H1 (cell line): Measurements from ENCODE around the gene PIAS2. TPM values are rescaled to one million over a fixed set of nuclear protein-coding genes. Genes with fewer than 3 reads are reported as not detected.

Experiments used
- CTCF ChIA-PET: fragments of 300-600 bp; sonication (Branson Sonifier 250); formaldehyde crosslinking; loops from one replicate; lab custom pipeline; 2021; ENCODE audit not compliant: partially characterized antibody; lab: Charles Lee
- POLR2A ChIA-PET: fragments of 300-600 bp; sonication (Branson Sonifier 250); formaldehyde crosslinking; loops from one replicate; lab custom pipeline; 2021; ENCODE audit warnings: inconsistent platforms; ENCODE audit not compliant: partially characterized antibody; lab: Charles Lee
- DNase-seq, 2 experiments: peaks; one replicate each; pipeline versions ENCODE4 v3.0.0 to v3.0.0-alpha.2; 2010 to 2022; ENCODE audit warnings: low spot score in 2 of 2, low read depth in 1 of 2, mixed read lengths in 1 of 2
- FAIRE-seq: peaks from 2 replicates; lab custom pipeline; 2011; peaks lifted over from hg19 to GRCh38; lab: Jason Lieb, UNC
- H2AFZ ChIP-seq: 2 replicates; pipeline ENCODE4 v1.8.1; 2012; ENCODE audit warnings: low read length, inconsistent platforms
- H2AK5ac ChIP-seq: 2 replicates; pipeline ENCODE4 v1.6.1; 2013; ENCODE audit warnings: low read depth, low read length
- H2BK120ac ChIP-seq: replicated peaks from 2 replicates; pipeline ENCODE3; 2013; ENCODE audit warnings: low read depth, low read length, inconsistent platforms
- H2BK12ac ChIP-seq: 2 replicates; pipeline ENCODE4 v1.6.1; 2013; ENCODE audit warnings: low read depth, low read length
- H2BK15ac ChIP-seq: 2 replicates; pipeline ENCODE4 v1.6.1; 2013; ENCODE audit warnings: low read length
- H2BK20ac ChIP-seq: 2 replicates; pipeline ENCODE4 v1.6.1; 2013; ENCODE audit warnings: low read length
- H2BK5ac ChIP-seq: 2 replicates; pipeline ENCODE4 v1.6.1; 2013; ENCODE audit warnings: low read depth, low read length
- H3K14ac ChIP-seq: 2 replicates; pipeline ENCODE4 v1.6.1; 2013; ENCODE audit warnings: inconsistent platforms; ENCODE audit not compliant: insufficient read length
- H3K18ac ChIP-seq: 2 replicates; pipeline ENCODE4 v1.6.1; 2013; ENCODE audit warnings: low read length; ENCODE audit errors: extremely low read depth
- H3K23ac ChIP-seq: 2 replicates; pipeline ENCODE4 v1.6.1; 2013; ENCODE audit warnings: inconsistent platforms; ENCODE audit not compliant: insufficient read length
- H3K23me2 ChIP-seq: 2 replicates; pipeline ENCODE4 v1.6.1; 2013; ENCODE audit warnings: low read depth, low read length
- H3K27ac ChIP-seq: 2 replicates; pipeline ENCODE4 v1.6.1; 2011; ENCODE audit warnings: low read depth, low read length, inconsistent platforms
- H3K27me3 ChIP-seq, 4 experiments: replicated peaks in 1 of 4; 1 replicate in 1 of 4; 2 replicates in 3 of 4; pipeline versions ENCODE4 v1.6.1 to v1.8.1; 2011 to 2013; ENCODE audit warnings: low read length in 3 of 4, mild to moderate bottlenecking in 3 of 4, inconsistent platforms in 2 of 4, mixed read lengths in 2 of 4, moderate library complexity in 1 of 4; ENCODE audit not compliant: control insufficient read depth in 3 of 4, insufficient read depth in 3 of 4; ENCODE audit errors: extremely low read depth in 1 of 4
- H3K36me3 ChIP-seq, 4 experiments: 2 replicates each; pipeline versions ENCODE4 v1.6.1 to v1.8.1; 2011 to 2013; ENCODE audit warnings: mild to moderate bottlenecking in 4 of 4, low read length in 3 of 4, moderate library complexity in 2 of 4, control low read depth in 1 of 4, inconsistent platforms in 1 of 4; ENCODE audit not compliant: insufficient read depth in 4 of 4, control insufficient read depth in 2 of 4
- H3K4ac ChIP-seq: replicated peaks from 2 replicates; pipeline ENCODE3; 2013; ENCODE audit warnings: low read length, low read depth, mixed read lengths, inconsistent platforms; ENCODE audit not compliant: insufficient read length
- H3K4me1 ChIP-seq, 4 experiments: replicated peaks in 1 of 4; 1 replicate in 1 of 4; 2 replicates in 3 of 4; pipeline versions ENCODE4 v1.6.1 to v1.8.1; 2011 to 2013; ENCODE audit warnings: low read length in 3 of 4, inconsistent platforms in 2 of 4, mixed read lengths in 1 of 4; ENCODE audit not compliant: insufficient read depth in 4 of 4, control insufficient read depth in 3 of 4
- H3K4me2 ChIP-seq, 2 experiments: 2 replicates each; pipeline versions ENCODE4 v1.6.1 to v1.8.1; 2011 to 2013; ENCODE audit warnings: low read depth in 2 of 2, low read length in 2 of 2, control low read depth in 1 of 2, inconsistent platforms in 1 of 2, mild to moderate bottlenecking in 1 of 2; ENCODE audit not compliant: insufficient read depth in 1 of 2
- H3K4me3 ChIP-seq, 4 experiments: fragments of 200-600, 300-600 bp in 1 of 4; sonication (generic), shearing (Covaris generic), sonication (Bioruptor Twin) in 1 of 4; 2 replicates each; pipeline versions ENCODE4 v1.5.1 to v1.8.1; 2011 to 2016; ENCODE audit warnings: low read length in 4 of 4, low read depth in 3 of 4, control low read depth in 2 of 4, inconsistent platforms in 2 of 4, mild to moderate bottlenecking in 2 of 4, mixed read lengths in 1 of 4, moderate library complexity in 1 of 4; ENCODE audit not compliant: insufficient read depth in 2 of 4; ENCODE audit errors: extremely low read depth in 1 of 4
- H3K56ac ChIP-seq: replicated peaks from 2 replicates; pipeline ENCODE3; 2013; ENCODE audit warnings: low read depth, mild to moderate bottlenecking, mixed read lengths, low read length, inconsistent platforms; ENCODE audit not compliant: insufficient read length
- H3K79me1 ChIP-seq: 2 replicates; pipeline ENCODE4 v1.6.1; 2013; ENCODE audit warnings: low read depth, low read length, control low read depth
- H3K79me2 ChIP-seq, 2 experiments: 2 replicates each; pipeline versions ENCODE4 v1.6.1 to v1.8.1; 2012 to 2013; ENCODE audit warnings: low read length in 2 of 2, mild to moderate bottlenecking in 2 of 2, inconsistent platforms in 1 of 2; ENCODE audit not compliant: insufficient read depth in 2 of 2, control insufficient read depth in 1 of 2
- H3K9ac ChIP-seq, 4 experiments: replicated peaks in 1 of 4; 1 replicate in 1 of 4; 2 replicates in 3 of 4; pipeline versions ENCODE4 v1.6.1 to v1.8.1; 2011 to 2013; ENCODE audit warnings: low read depth in 3 of 4, low read length in 3 of 4, control low read depth in 2 of 4, mild to moderate bottlenecking in 2 of 4, moderate library complexity in 2 of 4, inconsistent platforms in 1 of 4; ENCODE audit errors: extremely low read depth in 1 of 4
- H3K9me3 ChIP-seq, 2 experiments: 2 replicates each; pipeline versions ENCODE4 v1.6.1 to v1.8.1; 2012 to 2013; ENCODE audit warnings: mild to moderate bottlenecking in 2 of 2, moderate library complexity in 2 of 2, control low read depth in 1 of 2, inconsistent platforms in 1 of 2, low read depth in 1 of 2, low read length in 1 of 2, mixed read lengths in 1 of 2; ENCODE audit not compliant: insufficient read depth in 2 of 2
- H4K20me1 ChIP-seq, 2 experiments: replicated peaks in 1 of 2; 2 replicates each; pipeline versions ENCODE3 to v1.8.1; 2011 to 2013; ENCODE audit warnings: inconsistent platforms in 2 of 2, low read length in 2 of 2, mild to moderate bottlenecking in 1 of 2; ENCODE audit not compliant: insufficient read depth in 2 of 2, control insufficient read depth in 1 of 2
- H4K5ac ChIP-seq: 2 replicates; pipeline ENCODE4 v1.6.1; 2013; ENCODE audit warnings: low read length, low read depth, mixed read lengths, inconsistent platforms; ENCODE audit not compliant: insufficient read length
- H4K8ac ChIP-seq: 2 replicates; pipeline ENCODE4 v1.8.0; 2013; ENCODE audit warnings: mild to moderate bottlenecking, moderate library complexity, low read length, inconsistent platforms; ENCODE audit not compliant: insufficient read depth; ENCODE audit errors: extremely low read depth
- H4K91ac ChIP-seq: replicated peaks from 2 replicates; pipeline ENCODE3; 2013; ENCODE audit warnings: low read length, mixed read lengths, inconsistent platforms; ENCODE audit not compliant: insufficient read length
- CBX5 ChIP-seq: fragments of 300-800, 300-1000 bp; sonication (generic); IDR thresholded peaks from 2 replicates; pipeline ENCODE4 v1.7.1; 2016; ENCODE audit warnings: antibody characterized with exemption, low read length, low read depth
- CBX8 ChIP-seq: fragments of 300-800, 300-1000 bp; sonication (generic); IDR thresholded peaks from 2 replicates; pipeline ENCODE4 v1.7.1; 2016; ENCODE audit warnings: low read depth, low read length, borderline replicate concordance
- CHD2 ChIP-seq: IDR thresholded peaks from 2 replicates; pipeline ENCODE4 v1.6.1; 2012; ENCODE audit warnings: low read length, improper control_type of control experiment
- EP300 ChIP-seq, 2 experiments: IDR thresholded peaks; 1 replicate in 1 of 2; 2 replicates in 1 of 2; pipeline ENCODE4 v1.6.1; 2011 to 2012; ENCODE audit warnings: low read depth in 2 of 2, low read length in 2 of 2, mild to moderate bottlenecking in 2 of 2, borderline replicate concordance in 1 of 2, inconsistent platforms in 1 of 2, moderate library complexity in 1 of 2
- GTF2F1 ChIP-seq: IDR thresholded peaks from 2 replicates; pipeline ENCODE4 v1.6.1; 2012; ENCODE audit warnings: low read depth, low read length, improper control_type of control experiment, borderline replicate concordance
- SAP30 ChIP-seq: fragments of 300-600 bp; sonication (generic); IDR thresholded peaks from 2 replicates; pipeline ENCODE4 v1.7.1; 2012; ENCODE audit warnings: low read length, moderate library complexity, mild to moderate bottlenecking, inconsistent platforms; ENCODE audit not compliant: insufficient read depth, insufficient replicate concordance
- SIN3A ChIP-seq, 2 experiments: IDR thresholded peaks in 1 of 2; conservative IDR thresholded peaks in 1 of 2; 2 replicates each; pipeline ENCODE4 v1.6.1; 2011 to 2012; ENCODE audit warnings: low read length in 2 of 2, improper control_type of control experiment in 1 of 2, low read depth in 1 of 2, mild to moderate bottlenecking in 1 of 2
- WGBS, 2 experiments: shearing (Covaris generic) in 1 of 2; methylation state at CpG; one replicate each; pipeline versions ENCODE4 v1.1.6 to v1.1.7; 2013 to 2015; ENCODE audit warnings: low lambda C conversion rate in 2 of 2, mixed read lengths in 2 of 2, inconsistent platforms in 1 of 2, low coverage in 1 of 2, missing lambda C conversion rate in 1 of 2; ENCODE audit not compliant: insufficient replicate concordance in 2 of 2, insufficient coverage in 1 of 2, insufficient read length in 1 of 2; ENCODE audit errors: extremely low coverage in 1 of 2, missing lambda C conversion rate in 1 of 2; 5-methylcytosine and 5-hydroxymethylcytosine counted together
- polyA plus RNA-seq, 7 experiments: library from polyadenylated mRNA; depleted of rRNA in 3 of 7; stranded (reverse) in 5 of 7; unstranded in 2 of 7; fragments of >200 nt in 5 of 7; fragments of 200-250 nt in 2 of 7; gene quantifications; 1 replicate in 5 of 7; 2 replicates in 1 of 7; 4 replicates in 1 of 7; pipeline versions ENCODE4 v1.2.1 to v1.2.3, GENCODE V29; 2011 to 2013; ENCODE audit warnings: missing spikeins in 2 of 7, mixed read lengths in 2 of 7
- total RNA-seq: library from RNA; stranded (reverse); fragmentation: NEBNext Ultra II Directional; extraction: Animal tissue kit (Norgen Biotek cat#: 25700); gene quantifications from 2 replicates; pipeline ENCODE4 v1.2.1, GENCODE V29; 2021

PIAS2 gene
- total and polyA plus RNA-seq, 2 of the 8 experiments (the other 6 are each of a cell fraction or from before 2014, with no cell fraction given), result 20.1 to 53.9 TPM

- Histone ChIP-seq H3K9me3 (no peaks in the 10 kb centered on the region), H4K8ac (no peak overlapping the region), H3K18ac (no peak overlapping the region), H3K23ac (no peak overlapping the region), H2BK5ac (no peak overlapping the region), H3K79me2 (no peaks in the 10 kb centered on the region), H4K20me1 (no peaks in the 10 kb centered on the region), H2BK12ac (no peak overlapping the region), H3K4me2 (no peak overlapping the region), H2BK120ac (no peak overlapping the region), H2AFZ (no peak overlapping the region), H3K4me1 (peaks cover 0 to 5% (median under 1%) of the 10 kb centered on the region in 4 experiments; a peak in 1 of 7 replicates), H3K79me1 (no peaks in the 10 kb centered on the region), H2AK5ac (no peak overlapping the region), H4K91ac (no peak overlapping the region), H4K5ac (no peak overlapping the region), H3K27ac (no peak overlapping the region), H3K56ac (no peak overlapping the region), H2BK15ac (no peak overlapping the region), H3K23me2 (no peaks in the 10 kb centered on the region), H3K36me3 (peaks cover 0 to 2% (median 0%) of the 10 kb centered on the region in 4 experiments; a peak in 2 of 8 replicates), H3K27me3 (no peaks in the 10 kb centered on the region), H3K9ac (no peak overlapping the region), H3K4ac (no peak overlapping the region), H2BK20ac (no peak overlapping the region), H3K4me3 (no peak overlapping the region), H3K14ac (no peak overlapping the region)
- WGBS, 2 experiments, result 76% methylated on average over 4 of the region's 4 CpGs; no CpG with 5 or more reads in 1 of the 2 experiments
- FAIRE-seq (no peak), DNase-seq (no peak)
- TF ChIP-seq SAP30, result no peak
- TF ChIP-seq EP300 (IDR thresholded peaks at IDR 0.05; ENCODE audit: borderline replicate concordance in 1 of 2, low read depth in 2 of 2, low read length in 2 of 2), result no peak
- TF ChIP-seq CBX8, result no peak
- no peak for TF ChIP-seq SIN3A (conservative IDR thresholded peaks at IDR 0.05 in 1 of 2, IDR thresholded peaks at IDR 0.05 in 1 of 2; ENCODE audit: low read depth in 1 of 2, low read length in 2 of 2)
- no peak for TF ChIP-seq CHD2
- no peak for TF ChIP-seq GTF2F1
- TF ChIP-seq CBX5, result no peak
- ChIA-PET CTCF (interaction anchor here (0.6 to 2.2 kb wide), 4 partner anchors 21 to 449 kb away, joined by 3 to 11 read pairs (median 3); no protein-coding TSS in a partner anchor), POLR2A (interaction anchor here (0.6 to 1.3 kb wide), 4 partner anchors 9 to 103 kb away, joined by 3 read pairs; partner anchors contain the start of genes KATNAL2 and PIAS2)
Observed at GRCh38 chr18:46814399-46814798, 102.9 kb downstream of the PIAS2 start.
